ENCODE measurements around the gene CFAP54. TPM values are rescaled to one million over a fixed set of nuclear protein-coding genes. Genes with fewer than 3 reads are reported as not detected.

Gene CFAP54
- total and polyA plus RNA-seq, 2 donors (not counting 3 experiments of a cell fraction or from before 2014, with no cell fraction given), result 3.6 to 26.9 TPM

DNA sequence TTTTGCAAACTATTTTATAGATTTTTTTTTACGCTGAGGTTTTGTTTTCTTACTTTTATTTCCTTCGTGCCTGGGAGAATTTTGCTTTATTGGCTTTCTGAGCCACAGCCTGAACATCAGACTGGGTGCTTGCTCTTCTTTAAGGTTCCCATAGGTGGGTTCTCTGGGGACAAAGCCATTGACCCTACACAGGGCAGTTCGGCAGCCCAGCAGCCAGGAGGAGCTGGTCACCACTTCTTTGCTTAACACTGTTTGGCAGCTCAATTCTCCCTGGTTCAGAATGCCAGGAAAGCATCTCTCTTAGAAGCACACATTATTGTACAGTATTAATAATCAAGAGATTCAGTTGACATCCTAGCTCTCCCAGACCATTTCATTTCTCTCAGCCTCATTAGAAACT lies 276.9 kb downstream of the CFAP54 start:
- no peaks in the 10 kb centered on the region for H3K36me3 ChIP-seq (ENCODE audit: control insufficient read depth in 2 of 2, extremely low read depth in 1 of 2, insufficient read depth in 2 of 2, low read length in 2 of 2)
- dilution Hi-C loops (cut with MboI; ENCODE audit: extremely low pct_ligation_motif_present, low sequenced_read_pairs) (no loop called here), intact Hi-C loops (cut with micrococcal nuclease) (no loop called here)
- CTCF ChIA-PET, result no interaction called here
- H3K4me2 ChIP-seq (ENCODE audit: insufficient read depth, low read length), result no peak overlapping the region
- no peaks in the 10 kb centered on the region for H3K79me2 ChIP-seq (ENCODE audit: control insufficient read depth, insufficient read depth, low read length)
- POLR2A ChIA-PET, result interaction anchor here (0.5 kb wide), 1 partner anchor 1287 kb away, joined by 6 read pairs; no protein-coding TSS in a partner anchor
- no peaks in the 10 kb centered on the region for H3K9me3 ChIP-seq (replicated peaks; ENCODE audit: control insufficient read depth, insufficient read depth, low read length)
- H3K9me1 ChIP-seq (replicated peaks; ENCODE audit: control insufficient read depth, extremely low read depth, insufficient read depth, low read length), result no peaks in the 10 kb centered on the region
- H2AFZ ChIP-seq (ENCODE audit: low read depth, low read length), result no peak overlapping the region
- no peaks in the 10 kb centered on the region for H3K4me1 ChIP-seq (ENCODE audit: control insufficient read depth, extremely low read depth, insufficient read depth, low read length)
- H3K27me3 ChIP-seq (ENCODE audit: control insufficient read depth in 2 of 2, insufficient read depth in 2 of 2, low read length in 2 of 2), result no peaks in the 10 kb centered on the region
- FAIRE-seq (no peak), DNase-seq (ENCODE audit: low read depth, low spot score) (no peak)
- no peaks in the 10 kb centered on the region for H4K20me1 ChIP-seq (replicated peaks; ENCODE audit: control insufficient read depth, extremely low read depth, insufficient read depth, low read length)
- no peak for TF ChIP-seq POLR2AphosphoS5 (IDR thresholded peaks at IDR 0.05; ENCODE audit: insufficient read depth, low read depth, low read length)
- TF ChIP-seq MYC (IDR thresholded peaks at IDR 0.05; ENCODE audit: low read depth, low read length), result no peak
- TF ChIP-seq FOS (IDR thresholded peaks at IDR 0.05; ENCODE audit: borderline replicate concordance, insufficient read depth, low read length), result no peak
- no peak for TF ChIP-seq JUN (IDR thresholded peaks at IDR 0.05; ENCODE audit: borderline replicate concordance, insufficient read depth, insufficient read length, low read depth)
- TF ChIP-seq CTCF (IDR thresholded peaks at IDR 0.05; ENCODE audit: extremely low read depth in 1 of 2, insufficient read depth in 1 of 2, low read depth in 1 of 2, low read length in 2 of 2), result no peak
- no peak for TF ChIP-seq EZH2 (IDR thresholded peaks at IDR 0.05; ENCODE audit: borderline replicate concordance, low read depth, low read length, severe bottlenecking)
- TF ChIP-seq POLR2A (IDR thresholded peaks at IDR 0.05; ENCODE audit: low read depth, low read length), result no peak
- no peak for TF ChIP-seq MAX (IDR thresholded peaks at IDR 0.05; ENCODE audit: insufficient read depth, insufficient read length)
- no TSS peak for BruUV-seq (replicated peaks)
- no peak overlapping the region for H3K4me3 ChIP-seq (replicated peaks in 1 of 3; ENCODE audit: insufficient read depth in 1 of 3, low read depth in 1 of 3, low read length in 3 of 3)
- H3K9ac ChIP-seq (replicated peaks; ENCODE audit: extremely low read depth, insufficient read depth, low read length), result no peak overlapping the region
- H3K27ac ChIP-seq (ENCODE audit: insufficient read depth, low read depth, low read length), result no peak overlapping the region

All from endothelial cell of umbilical vein (primary cell).